Motor neuron (in vitro differentiated cells): ENCODE measurements around the gene KREMEN1. TPM values are rescaled to one million over a fixed set of nuclear protein-coding genes. Genes with fewer than 3 reads are reported as not detected.
A peak's percentile ranks its signal among the peaks of the same experiment; 100 is the strongest.

ENCODE experiments used
- ATAC-seq, 8 experiments: fragments of 200-7000 bp; cut with Tn5 transposase; replicated peaks in 6 of 8; 2 replicates each; pipeline ENCODE4 v1.8.0; 2021; ENCODE audit warnings: mild to moderate bottlenecking in 8 of 8, moderate library complexity in 8 of 8
- H3K27ac ChIP-seq, 2 donors: fragments of 250-450 bp; sonication (Bioruptor Pico); 2 replicates each; pipeline ENCODE4 v1.9.0; 2021; ENCODE audit warnings: antibody characterized with exemption in 2 of 2, mild to moderate bottlenecking in 2 of 2, moderate library complexity in 1 of 2
- H3K4me1 ChIP-seq, 2 donors: fragments of 250-450 bp; sonication (Bioruptor Pico); replicated peaks in 1 of 2; 2 replicates each; pipeline ENCODE4 v1.6.1; 2021; ENCODE audit warnings: antibody characterized with exemption in 2 of 2, mild to moderate bottlenecking in 2 of 2, moderate library complexity in 1 of 2
- H3K4me3 ChIP-seq, 5 donors: fragments of 250-450 bp; sonication (Bioruptor Pico); 2 replicates each; pipeline ENCODE4 v1.9.0; 2021; ENCODE audit warnings: antibody characterized with exemption in 5 of 5, mild to moderate bottlenecking in 5 of 5, moderate library complexity in 4 of 5
- WGBS, 10 experiments: fragments of 450-650 bp; shearing (Covaris generic); methylation state at CpG; one replicate each; pipeline ENCODE4 v1.0.0; 2022; 5-methylcytosine and 5-hydroxymethylcytosine counted together
- in situ Hi-C, 9 experiments: fragments of 400-800 bp; cut with MboI; loops; one replicate each; pipeline ENCODE4 v1.15.0; 2021; ENCODE audit warnings: low sequenced_read_pairs in 9 of 9, low pct_unique_long_range_greater_than_20kb in 2 of 9; ENCODE audit not compliant: unreplicated experiment in 9 of 9
- total RNA-seq, 8 experiments: library from RNA; unstranded; fragments of 300-600 nt; gene quantifications; 2 replicates each; pipeline versions ENCODE4 v1.2.3 to v1.2.4, GENCODE V29; 2022

KREMEN1 gene
- total RNA-seq, 8 experiments from 2014 or later = 3.3 to 16.5 (median 6.4) TPM

GRCh38 chr22:29053048-29053702, 19.7 kb upstream of the KREMEN1 start:
- in situ Hi-C loops = no loop called here
- no peak overlapping the region for H3K27ac ChIP-seq
- ATAC-seq = no peak
- no peak overlapping the region for H3K4me3 ChIP-seq
- 85 to 100% (median 93%) methylated on average over 1 to 8 of the region's 8 CpGs; no CpG with 5 or more reads in 4 of the 10 experiments for whole genome bisulfite sequencing, 10 experiments
- no peaks in the 10 kb centered on the region for H3K4me1 ChIP-seq

GRCh38 chr22:29054251-29054767, 18.5 kb upstream of the KREMEN1 start:
- 100% methylated on average over 1 to 2 of the region's 10 CpGs; no CpG with 5 or more reads in 7 of the 10 experiments for WGBS, 10 experiments
- in situ Hi-C loops = no loop called here
- ATAC-seq = no peak
- Histone ChIP-seq H3K4me1 (no peaks in the 10 kb centered on the region), H3K27ac (no peak overlapping the region), H3K4me3 (no peak overlapping the region)

- no peak overlapping the region for H3K27ac ChIP-seq
- in situ Hi-C loops = no loop called here
- 65 to 100% (median 91%) methylated on average over 1 to 6 of the region's 14 CpGs; no CpG with 5 or more reads in 2 of the 10 experiments for WGBS, 10 experiments
These were observed 17.5 kb upstream of the KREMEN1 start for GRCh38 chr22:29055192-29055830.

DNA sequence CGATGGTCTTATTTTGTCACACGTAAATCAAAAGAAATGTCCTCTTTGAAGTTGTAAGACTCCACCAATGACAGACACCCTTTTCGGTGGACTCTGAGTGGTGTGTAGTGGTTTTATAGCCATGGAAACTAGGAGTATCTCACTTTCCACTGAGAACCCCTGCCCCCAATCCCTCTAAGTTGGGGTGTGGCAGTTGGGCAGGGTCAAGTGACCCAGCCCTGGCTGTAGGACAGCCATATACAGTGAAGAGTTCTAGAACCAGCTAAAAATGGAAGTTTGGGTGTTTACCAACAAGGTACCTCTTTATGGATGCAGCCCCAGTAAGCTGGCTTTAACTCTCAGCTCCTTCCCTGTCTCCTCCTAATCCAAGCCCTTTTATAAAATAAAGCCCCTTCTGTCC, 16.4 kb upstream of the KREMEN1 start:
- Histone ChIP-seq H3K4me1 (no peaks in the 10 kb centered on the region), H3K27ac (no peak overlapping the region), H3K4me3 (no peak overlapping the region)
- no peak for ATAC-seq
- WGBS, 10 experiments = 86 to 100% (median 100%) methylated on average over 1 to 3 of the region's 3 CpGs; no CpG with 5 or more reads in 5 of the 10 experiments
- in situ Hi-C loops = no loop called here

More at GRCh38 chr22:29055192-29055830, 17.5 kb upstream of the KREMEN1 start:
- Histone ChIP-seq H3K4me1 (no peaks in the 10 kb centered on the region), H3K4me3 (no peak overlapping the region)
- ATAC-seq = no peak

DNA sequence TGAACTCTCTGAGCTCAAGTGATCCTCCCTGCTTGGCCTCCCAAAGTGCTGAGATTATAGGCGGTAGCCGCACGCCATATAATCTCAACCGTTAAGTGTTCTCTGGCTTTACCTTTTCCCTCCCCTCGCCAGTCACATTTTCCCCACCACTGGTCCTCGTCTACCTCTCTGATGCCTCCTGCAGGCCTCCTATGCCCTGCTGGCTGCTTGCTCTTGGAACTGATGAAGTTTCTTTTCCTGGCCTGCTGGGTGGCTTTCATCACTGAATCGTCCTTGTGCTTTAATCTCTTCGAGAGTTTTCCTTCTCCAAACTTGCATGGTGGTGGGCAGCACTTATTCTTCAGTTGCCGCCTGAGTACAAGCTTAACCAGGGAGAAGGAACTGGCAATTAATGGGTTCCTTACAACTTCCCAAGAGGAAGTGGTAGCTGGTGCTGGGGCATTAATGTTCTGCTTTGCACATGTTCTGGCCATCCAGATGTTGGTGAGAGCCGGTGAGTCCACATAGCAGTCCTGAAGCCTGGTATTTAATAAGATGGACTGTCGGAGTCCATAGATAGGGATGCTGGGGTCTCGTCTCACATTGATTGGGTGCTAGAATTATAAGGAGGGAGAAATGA, 12.5 kb upstream of the KREMEN1 start:
- no peaks in the 10 kb centered on the region for H3K4me1 ChIP-seq
- H3K4me3 ChIP-seq = no peak overlapping the region
- WGBS, 10 experiments = 67 to 98% (median 90%) methylated on average over 2 to 9 of the region's 12 CpGs; no CpG with 5 or more reads in 1 of the 10 experiments
- H3K27ac ChIP-seq = no peak overlapping the region
- in situ Hi-C loops = no loop called here
- ATAC-seq = no peak

- 60 to 100% (median 93%) methylated on average over 1 to 7 of the region's 7 CpGs; no CpG with 5 or more reads in 4 of the 10 experiments for WGBS, 10 experiments
- Histone ChIP-seq H3K4me1 (no peaks in the 10 kb centered on the region), H3K4me3 (no peak overlapping the region), H3K27ac (no peak overlapping the region)
- in situ Hi-C loops = no loop called here
- no peak for ATAC-seq
These were observed 11.9 kb upstream of the KREMEN1 start for GRCh38 chr22:29060931-29061330.

DNA sequence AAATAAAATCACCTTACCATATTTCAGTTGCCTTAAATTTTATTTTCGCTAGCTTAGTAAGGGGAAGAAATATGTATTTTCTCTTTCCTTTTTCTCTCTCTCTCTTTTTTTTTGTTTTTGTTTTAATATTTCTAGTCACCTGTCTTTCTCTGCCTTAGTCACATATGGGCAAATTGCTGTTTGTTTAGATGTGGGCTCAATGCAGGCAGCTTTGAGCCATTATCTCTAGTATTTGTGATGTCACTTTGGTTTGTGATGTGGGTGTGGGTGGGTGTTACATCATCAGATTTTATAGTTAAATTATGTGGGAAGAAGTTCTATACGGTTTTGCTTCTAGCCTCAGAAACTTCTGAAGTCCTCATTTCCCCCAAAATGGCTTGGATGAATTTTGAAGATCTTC, 11.1 kb upstream of the KREMEN1 start, which contains the start of gene C22orf31:
Gene C22orf31, minus strand, starts transcription at position 59 of the 400 bp plus-strand sequence. Its CDS starts 39 bp downstream, at position 20.
- H3K27ac ChIP-seq = no peak within 1 kb of the TSS
- 55 to 100% (median 86%) methylated on average over 1 to 2 of the region's 2 CpGs for WGBS, 10 experiments
- ATAC-seq = no peak
- in situ Hi-C loops = no loop called here
- H3K4me3 ChIP-seq = no peak within 1 kb of the TSS
- H3K4me1 ChIP-seq = no peaks in the 10 kb centered on the region

- H3K27ac ChIP-seq = no peak overlapping the region
- H3K4me1 ChIP-seq = no peaks in the 10 kb centered on the region
- no peak overlapping the region for H3K4me3 ChIP-seq
- 0 to 65% (median 22%) methylated on average over 1 to 8 of the region's 8 CpGs; no CpG with 5 or more reads in 3 of the 10 experiments for WGBS, 10 experiments
- in situ Hi-C loops = no loop called here
- ATAC-seq = peak in 2 of 8 experiments; percentile 22 to 44
These were observed 10.5 kb upstream of the KREMEN1 start for GRCh38 chr22:29062286-29062821.

DNA sequence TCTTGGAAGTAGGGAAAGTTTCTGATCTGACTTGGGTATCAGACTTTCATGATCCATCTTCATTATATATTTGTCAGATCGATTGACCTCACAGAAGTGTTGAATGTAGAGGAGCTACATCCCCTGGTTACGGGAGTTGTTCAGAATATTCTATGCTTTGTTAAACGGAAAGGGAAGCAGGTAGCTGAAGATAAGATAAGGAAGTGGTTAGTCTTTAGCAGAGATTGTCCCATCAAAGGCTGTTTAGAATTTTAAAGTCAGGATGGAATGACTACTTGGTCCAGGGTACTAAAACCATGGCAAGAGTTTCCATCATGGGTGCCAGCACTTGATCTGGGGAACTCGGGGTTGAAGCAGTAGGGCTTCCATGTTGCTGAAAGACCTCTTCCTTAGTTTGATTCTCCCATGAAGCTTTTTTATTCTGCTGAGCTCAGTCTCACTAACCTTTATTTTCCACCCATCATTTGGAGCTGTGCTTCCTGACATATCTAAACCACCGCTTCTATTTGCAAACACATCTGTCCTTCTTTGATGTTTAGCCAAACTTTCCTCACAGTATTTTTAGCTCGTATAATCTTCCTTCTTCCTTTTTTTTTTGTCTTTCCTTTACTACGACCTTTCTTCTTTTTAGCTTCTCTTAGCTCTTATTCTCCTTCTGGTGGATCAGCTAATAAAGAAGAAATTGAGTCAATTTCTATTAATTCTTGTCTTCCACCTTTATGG, 7.2 kb upstream of the KREMEN1 start:
- 14 to 86% (median 67%) methylated on average over 1 to 7 of the region's 7 CpGs for whole genome bisulfite sequencing, 10 experiments
- Histone ChIP-seq H3K27ac (no peak overlapping the region), H3K4me1 (no peaks in the 10 kb centered on the region), H3K4me3 (no peak overlapping the region)
- ATAC-seq = no peak
- in situ Hi-C loops = no loop called here

GRCh38 chr22:29069463-29069862, 3.4 kb upstream of the KREMEN1 start:
- 50 to 100% (median 100%) methylated on average over 1 to 2 of the region's 4 CpGs; no CpG with 5 or more reads in 3 of the 10 experiments for WGBS, 10 experiments
- no peak for ATAC-seq

DNA sequence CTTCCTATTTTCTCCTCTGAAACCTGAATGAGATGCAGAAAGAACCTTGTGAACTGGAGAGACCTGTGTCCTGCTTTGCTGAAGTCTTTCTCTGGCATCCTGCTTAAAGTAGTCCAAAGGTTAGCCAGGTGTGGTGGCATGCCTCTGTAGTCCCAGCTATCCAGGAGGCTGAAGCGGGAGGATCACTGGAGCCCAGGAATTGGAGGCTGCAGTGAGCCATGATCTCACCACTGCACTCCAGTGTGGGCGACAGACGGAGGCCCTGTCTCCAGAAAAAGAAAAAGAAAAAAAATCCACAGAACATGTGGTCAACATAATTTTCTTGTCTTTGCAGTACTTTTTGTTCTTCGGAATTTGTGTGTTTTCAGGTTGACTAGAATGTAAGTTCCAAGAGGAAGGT, 2.3 kb upstream of the KREMEN1 start:
- H3K4me1 ChIP-seq = peaks cover 0 to 12% of the 10 kb centered on the region in 2 donors
- no peak overlapping the region for H3K27ac ChIP-seq
- 90 to 100% (median 100%) methylated on average over 1 to 3 of the region's 4 CpGs; no CpG with 5 or more reads in 2 of the 10 experiments for WGBS, 10 experiments
- in situ Hi-C loops = no loop called here
- no peak for ATAC-seq
- no peak overlapping the region for H3K4me3 ChIP-seq

More at GRCh38 chr22:29069463-29069862, 3.4 kb upstream of the KREMEN1 start:
- Histone ChIP-seq H3K4me3 (no peak overlapping the region), H3K4me1 (peaks cover 0 to 11% of the 10 kb centered on the region in 2 donors), H3K27ac (no peak overlapping the region)
- in situ Hi-C loops = no loop called here

DNA sequence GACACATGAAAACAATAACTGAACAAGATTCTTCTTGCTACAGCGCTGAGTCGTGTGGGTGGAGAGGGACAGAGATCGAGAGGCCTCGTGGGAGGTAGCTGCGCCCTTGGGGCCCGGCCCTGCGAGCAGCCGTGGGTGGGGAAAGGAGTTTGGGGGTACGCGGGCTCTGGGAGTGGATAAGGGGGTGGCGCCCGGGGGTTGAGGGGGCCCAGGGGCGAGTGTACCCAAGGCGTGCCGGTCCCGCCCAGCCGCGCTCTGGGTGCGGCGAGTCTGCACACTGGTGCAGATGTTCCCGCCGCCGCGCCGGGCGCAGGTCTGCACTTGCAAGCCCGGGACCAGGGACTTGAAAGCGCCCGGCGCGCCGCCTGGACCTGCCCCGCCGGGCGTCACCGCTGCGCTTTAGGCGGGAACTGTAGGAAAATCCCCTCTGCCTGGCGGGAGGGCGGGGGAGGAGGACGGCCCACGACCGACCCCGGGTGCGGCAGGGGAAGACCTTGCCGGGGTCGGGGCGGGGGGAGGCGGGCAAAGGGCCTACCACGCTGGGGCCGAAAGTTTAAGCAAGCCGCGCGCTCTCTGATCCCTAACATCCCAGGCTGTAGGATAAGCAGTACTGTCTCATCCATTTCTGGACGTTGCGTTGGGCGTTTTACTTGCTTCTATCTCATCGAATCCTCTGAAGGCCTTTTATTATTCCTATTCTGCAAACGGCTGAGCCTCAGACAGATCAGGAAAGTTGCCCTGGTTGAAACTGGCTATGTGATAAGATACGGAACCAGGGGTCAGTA, 1.4 kb upstream of the KREMEN1 start:
- WGBS, 10 experiments = 0 to 21% (median 4%) methylated on average over 2 to 14 of the region's 60 CpGs; no CpG with 5 or more reads in 3 of the 10 experiments
- Histone ChIP-seq H3K4me1 (peaks cover 0 to 12% of the 10 kb centered on the region in 2 donors), H3K4me3 (peak overlapping the region; percentile 14 to 80 (median 22)), H3K27ac (no peak overlapping the region)
- in situ Hi-C loops = no loop called here
- ATAC-seq = peak in 7 of 8 experiments; percentile 24 to 59 (median 35)
